ENCODE measurements around the gene PDP2. TPM values are rescaled to one million over a fixed set of nuclear protein-coding genes. Genes with fewer than 3 reads are reported as not detected.

Gene PDP2
- total and polyA plus RNA-seq, 10 of the 15 experiments (the other 5 are each of a cell fraction or from before 2014, with no cell fraction given), result 1.9 to 31.1 (median 6.2) TPM

DNA sequence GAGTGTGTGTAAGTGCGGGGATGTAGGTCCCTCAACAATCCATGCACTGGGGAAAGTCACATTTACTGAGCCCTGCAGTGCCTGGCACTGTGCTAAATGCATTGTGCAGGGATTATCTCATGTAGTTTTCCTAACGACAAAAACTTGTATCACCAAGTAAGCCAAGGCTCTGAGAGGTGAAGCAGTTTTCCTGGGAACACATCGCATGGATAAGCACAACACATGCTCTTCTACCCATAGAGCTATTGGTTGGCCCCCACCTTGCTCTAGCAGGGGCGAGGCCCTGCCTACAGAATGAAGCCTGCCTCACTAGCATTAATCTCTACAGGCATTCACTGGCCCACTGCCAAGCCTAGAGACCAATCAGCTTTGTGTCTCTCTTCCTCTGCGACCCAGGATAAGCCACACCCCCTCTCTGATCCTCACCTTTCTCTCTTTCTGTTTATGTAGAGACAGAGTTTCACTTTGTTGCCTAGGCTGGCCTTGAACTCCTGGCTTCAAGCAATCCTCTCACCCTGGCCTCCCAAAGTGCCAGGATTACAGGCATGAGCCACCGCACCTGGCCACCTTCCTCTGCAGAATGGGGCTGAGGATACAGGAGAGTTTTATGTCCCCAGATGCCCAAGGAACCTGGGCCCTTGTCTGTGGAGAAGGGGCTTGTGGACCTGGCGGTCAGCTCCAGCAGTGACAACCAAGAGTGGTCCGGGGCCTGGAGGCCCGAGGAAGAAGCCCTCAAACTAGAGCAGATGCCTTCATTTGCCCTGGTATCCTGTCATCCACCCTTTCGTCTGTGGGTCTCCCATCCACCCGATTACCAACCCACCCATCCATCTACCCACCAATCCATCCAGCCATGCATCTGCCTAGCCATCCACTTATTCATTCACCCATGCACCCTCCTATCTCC is 25.6 kb downstream of the PDP2 start (continued):
- TF ChIP-seq, protein P1, sequence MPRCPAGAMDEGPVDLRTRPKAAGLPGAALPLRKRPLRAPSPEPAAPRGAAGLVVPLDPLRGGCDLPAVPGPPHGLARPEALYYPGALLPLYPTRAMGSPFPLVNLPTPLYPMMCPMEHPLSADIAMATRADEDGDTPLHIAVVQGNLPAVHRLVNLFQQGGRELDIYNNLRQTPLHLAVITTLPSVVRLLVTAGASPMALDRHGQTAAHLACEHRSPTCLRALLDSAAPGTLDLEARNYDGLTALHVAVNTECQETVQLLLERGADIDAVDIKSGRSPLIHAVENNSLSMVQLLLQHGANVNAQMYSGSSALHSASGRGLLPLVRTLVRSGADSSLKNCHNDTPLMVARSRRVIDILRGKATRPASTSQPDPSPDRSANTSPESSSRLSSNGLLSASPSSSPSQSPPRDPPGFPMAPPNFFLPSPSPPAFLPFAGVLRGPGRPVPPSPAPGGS (IDR thresholded peaks at IDR 0.05; ENCODE audit: borderline replicate concordance, insufficient read depth, low read depth, low read length, poor library complexity, severe bottlenecking), result no peak
- TF ChIP-seq HDAC6 (IDR thresholded peaks at IDR 0.05; ENCODE audit: unreplicated experiment), result no peak

DNA sequence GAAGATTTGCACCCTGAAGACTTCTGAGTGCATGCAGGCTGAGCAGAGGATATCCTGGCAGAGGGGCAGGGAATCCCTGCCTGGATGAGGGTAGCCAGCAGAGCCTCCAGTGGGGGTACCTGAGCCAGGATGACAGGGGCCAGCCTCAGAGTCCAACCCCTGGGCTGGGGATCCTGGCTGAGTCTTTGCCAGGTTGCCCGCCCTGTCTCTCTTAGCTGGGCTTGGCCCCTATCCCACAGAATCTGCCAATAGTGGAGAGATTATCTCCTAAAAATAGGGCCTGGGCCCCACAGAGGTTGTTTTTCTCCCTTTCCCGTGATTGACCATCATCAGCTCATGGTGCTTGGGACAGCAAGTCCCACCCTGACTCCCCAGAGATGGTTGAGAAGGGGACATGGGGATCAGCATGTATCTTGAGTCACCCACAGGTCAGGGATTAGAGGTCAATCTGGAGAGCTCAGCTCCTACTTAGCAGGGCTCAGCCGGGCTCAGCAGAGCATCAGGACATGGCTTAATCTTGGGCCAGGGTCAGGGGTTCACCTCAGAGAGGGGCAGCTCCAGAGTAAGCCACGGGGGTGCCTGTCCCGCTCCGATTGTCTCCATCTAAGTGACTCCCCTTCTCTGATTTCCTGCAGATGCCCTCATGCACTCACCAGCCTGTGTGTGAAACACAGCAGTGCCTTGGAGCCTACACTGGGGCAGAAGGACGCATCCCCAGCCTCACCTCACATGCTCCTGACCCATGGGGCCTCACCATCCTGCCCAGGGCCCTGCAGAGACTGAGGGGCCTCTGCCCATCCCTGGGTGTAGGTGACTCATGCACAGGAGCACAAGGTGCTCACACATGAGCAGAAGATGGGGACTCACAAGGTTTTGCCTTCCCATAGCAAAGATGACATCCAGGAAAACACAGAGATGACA is 26.9 kb downstream of the PDP2 start:
- 23% methylated on average over 7 of the region's 7 CpGs for WGBS (ENCODE audit: insufficient coverage, insufficient replicate concordance, low lambda C conversion rate, missing lambda C conversion rate)
- TF ChIP-seq IKZF2 (IDR thresholded peaks at IDR 0.05) (no peak), CBX5 (IDR thresholded peaks at IDR 0.05; ENCODE audit: low read depth) (no peak), POLR2AphosphoS5 (IDR thresholded peaks at IDR 0.05; ENCODE audit: low read length) (no peak), ZBED1 (IDR thresholded peaks at IDR 0.05; ENCODE audit: borderline replicate concordance) (no peak), HDAC2 (IDR thresholded peaks at IDR 0.05) (no peak), RB1 (IDR thresholded peaks at IDR 0.05; ENCODE audit: borderline replicate concordance) (no peak), GATAD2B (conservative IDR thresholded peaks at IDR 0.05; ENCODE audit: low read depth) (no peak)
- TF ChIP-seq, protein P2, sequence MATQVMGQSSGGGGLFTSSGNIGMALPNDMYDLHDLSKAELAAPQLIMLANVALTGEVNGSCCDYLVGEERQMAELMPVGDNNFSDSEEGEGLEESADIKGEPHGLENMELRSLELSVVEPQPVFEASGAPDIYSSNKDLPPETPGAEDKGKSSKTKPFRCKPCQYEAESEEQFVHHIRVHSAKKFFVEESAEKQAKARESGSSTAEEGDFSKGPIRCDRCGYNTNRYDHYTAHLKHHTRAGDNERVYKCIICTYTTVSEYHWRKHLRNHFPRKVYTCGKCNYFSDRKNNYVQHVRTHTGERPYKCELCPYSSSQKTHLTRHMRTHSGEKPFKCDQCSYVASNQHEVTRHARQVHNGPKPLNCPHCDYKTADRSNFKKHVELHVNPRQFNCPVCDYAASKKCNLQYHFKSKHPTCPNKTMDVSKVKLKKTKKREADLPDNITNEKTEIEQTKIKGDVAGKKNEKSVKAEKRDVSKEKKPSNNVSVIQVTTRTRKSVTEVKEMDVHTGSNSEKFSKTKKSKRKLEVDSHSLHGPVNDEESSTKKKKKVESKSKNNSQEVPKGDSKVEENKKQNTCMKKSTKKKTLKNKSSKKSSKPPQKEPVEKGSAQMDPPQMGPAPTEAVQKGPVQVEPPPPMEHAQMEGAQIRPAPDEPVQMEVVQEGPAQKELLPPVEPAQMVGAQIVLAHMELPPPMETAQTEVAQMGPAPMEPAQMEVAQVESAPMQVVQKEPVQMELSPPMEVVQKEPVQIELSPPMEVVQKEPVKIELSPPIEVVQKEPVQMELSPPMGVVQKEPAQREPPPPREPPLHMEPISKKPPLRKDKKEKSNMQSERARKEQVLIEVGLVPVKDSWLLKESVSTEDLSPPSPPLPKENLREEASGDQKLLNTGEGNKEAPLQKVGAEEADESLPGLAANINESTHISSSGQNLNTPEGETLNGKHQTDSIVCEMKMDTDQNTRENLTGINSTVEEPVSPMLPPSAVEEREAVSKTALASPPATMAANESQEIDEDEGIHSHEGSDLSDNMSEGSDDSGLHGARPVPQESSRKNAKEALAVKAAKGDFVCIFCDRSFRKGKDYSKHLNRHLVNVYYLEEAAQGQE (IDR thresholded peaks at IDR 0.05; ENCODE audit: low read depth, low read length), result no peak
- TF ChIP-seq, protein P3, sequence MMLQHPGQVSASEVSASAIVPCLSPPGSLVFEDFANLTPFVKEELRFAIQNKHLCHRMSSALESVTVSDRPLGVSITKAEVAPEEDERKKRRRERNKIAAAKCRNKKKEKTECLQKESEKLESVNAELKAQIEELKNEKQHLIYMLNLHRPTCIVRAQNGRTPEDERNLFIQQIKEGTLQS (IDR thresholded peaks at IDR 0.05; ENCODE audit: borderline replicate concordance, extremely low read depth, low read depth, low read length), result no peak
- TF ChIP-seq, protein P4, sequence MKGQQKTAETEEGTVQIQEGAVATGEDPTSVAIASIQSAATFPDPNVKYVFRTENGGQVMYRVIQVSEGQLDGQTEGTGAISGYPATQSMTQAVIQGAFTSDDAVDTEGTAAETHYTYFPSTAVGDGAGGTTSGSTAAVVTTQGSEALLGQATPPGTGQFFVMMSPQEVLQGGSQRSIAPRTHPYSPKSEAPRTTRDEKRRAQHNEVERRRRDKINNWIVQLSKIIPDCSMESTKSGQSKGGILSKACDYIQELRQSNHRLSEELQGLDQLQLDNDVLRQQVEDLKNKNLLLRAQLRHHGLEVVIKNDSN (IDR thresholded peaks at IDR 0.05; ENCODE audit: borderline replicate concordance, extremely low read length, insufficient read depth, low read depth, low read length), result no peak

More for the DNA sequence above, 26.9 kb downstream of the PDP2 start:
- RAD21 ChIA-PET (ENCODE audit: unreplicated experiment), result no interaction called here
- CTCF ChIA-PET, result interaction anchor here (1.3 to 1.7 kb wide), 2 partner anchors 11 to 12 kb away, joined by 3 to 5 read pairs; partner anchors contain the start of gene CDH16
- FAIRE-seq (no peak), DNase-seq (ENCODE audit: low read depth, low spot score) (no peak), ATAC-seq (no peak)
- Histone ChIP-seq H3K4me3 (no peak overlapping the region), H3K36me3 (ENCODE audit: control insufficient read depth in 2 of 2, insufficient read depth in 2 of 2, low read length in 1 of 2) (no peaks in the 10 kb centered on the region), H4K20me1 (ENCODE audit: control insufficient read depth, insufficient read depth) (no peaks in the 10 kb centered on the region), H2AFZ (ENCODE audit: control insufficient read depth, low read depth, low read length) (no peak overlapping the region), H3K4me1 (ENCODE audit: control insufficient read depth, insufficient read depth, low read length) (peaks cover 4% of the 10 kb centered on the region; the same call in 1 of the 2 replicates), H3K9me3 (replicated peaks; ENCODE audit: control insufficient read depth, insufficient read depth, low read length) (no peaks in the 10 kb centered on the region), H3K9ac (ENCODE audit: control insufficient read depth, insufficient read depth, low read length) (no peak overlapping the region), H3K27me3 (replicated peaks in 1 of 2; ENCODE audit: control insufficient read depth in 2 of 2, insufficient read depth in 2 of 2, low read length in 1 of 2) (no peaks in the 10 kb centered on the region; a peak in 1 of 4 replicates), H3K79me2 (ENCODE audit: control insufficient read depth, insufficient read depth, low read length) (no peaks in the 10 kb centered on the region), H3K27ac (ENCODE audit: control insufficient read depth, insufficient read depth) (no peak overlapping the region), H3K4me2 (ENCODE audit: control insufficient read depth, insufficient read depth) (no peak overlapping the region)
- SMC1A ChIA-PET (ENCODE audit: uncharacterized antibody, unreplicated experiment), result interaction anchor here (0.7 to 0.9 kb wide), 3 partner anchors 8 to 15 kb away, joined by 3 read pairs; no protein-coding TSS in a partner anchor
- POLR2A ChIA-PET, result no interaction called here
- no TSS peak for BruUV-seq (replicated peaks)
- in situ Hi-C loops (cut with MboI) (no loop called here), intact Hi-C loops (cut with micrococcal nuclease; ENCODE audit: unreplicated experiment) (no loop called here)

All from GM12878 (cell line).